GM12873 (cell line): Measurements from ENCODE around the gene CDC7.
A peak's percentile ranks its signal among the peaks of the same experiment; 100 is the strongest.

Experiments used
- CTCF ChIP-seq: IDR thresholded peaks from 2 replicates; pipeline ENCODE4 v1.5.1; 2012; ENCODE audit warnings: low read depth, mild to moderate bottlenecking, moderate library complexity, low read length, control low read depth; ENCODE audit not compliant: insufficient read depth; ENCODE audit errors: missing control alignments

The CDC7 gene

GRCh38 chr1:91503332-91503900 is 2.8 kb downstream of the CDC7 start:
- no peak for TF ChIP-seq CTCF

- TF ChIP-seq CTCF = no peak
These were observed 3.4 kb downstream of the CDC7 start for GRCh38 chr1:91503975-91504530.

- TF ChIP-seq CTCF = no peak
These were observed 4.4 kb downstream of the CDC7 start for GRCh38 chr1:91505086-91505485.

- no peak for TF ChIP-seq CTCF
These were observed 5.4 kb downstream of the CDC7 start for GRCh38 chr1:91506071-91506470.

- no peak for TF ChIP-seq CTCF
These were observed 6.7 kb downstream of the CDC7 start for GRCh38 chr1:91507328-91507727.

GRCh38 chr1:91510754-91511153 is 10.1 kb downstream of the CDC7 start:
- no peak for TF ChIP-seq CTCF

- peak; percentile 48 for TF ChIP-seq CTCF
These were observed 10.7 kb downstream of the CDC7 start for GRCh38 chr1:91511386-91511785.
